HCT116 (cell line): ENCODE measurements around the gene LIMA1. TPM values are rescaled to one million over a fixed set of nuclear protein-coding genes. Genes with fewer than 3 reads are reported as not detected.

Experiments used
- ATAC-seq: fragments of 200-7000 bp; cut with Tn5 transposase; 2 replicates; pipeline ENCODE4 v1.9.1; 2020; ENCODE audit warnings: mild to moderate bottlenecking, moderate library complexity
- BruUV-seq: library from RNA; stranded (reverse); fragments of 400-500 nt; replicated peaks from 2 replicates; lab custom pipeline; 2021; lab: Mats Ljungman, UMichigan
- CTCF ChIA-PET: fragments of 300-600 bp; sonication (Branson Sonifier 250); formaldehyde crosslinking; loops from one replicate; lab custom pipeline; 2021; ENCODE audit warnings: antibody characterized with exemption; lab: Charles Lee
- POLR2A ChIA-PET: fragments of 300-600, 350-600 bp; sonication (Branson Sonifier 250); formaldehyde crosslinking; loops from one replicate; lab custom pipeline; 2021; ENCODE audit warnings: antibody characterized with exemption; lab: Charles Lee
- RAD21 ChIA-PET, 2 experiments: fragments of 300-600 bp; sonication (Branson Sonifier 250); formaldehyde crosslinking; loops; one replicate each; lab custom pipeline; 2023; ENCODE audit warnings: low total read pairs in 2 of 2; ENCODE audit not compliant: uncharacterized antibody in 2 of 2, unreplicated experiment in 2 of 2, low non-redundant PET in 1 of 2; lab: Charles Lee
- DNase-seq: peaks from one replicate; pipeline ENCODE4 v3.0.0-alpha.2; 2010; ENCODE audit warnings: low read depth, low spot score
- H2AFZ ChIP-seq: fragments of 200-600 bp; shearing (Covaris generic), sonication (generic); 2 replicates; pipeline ENCODE4 v1.6.1; 2017; ENCODE audit warnings: low read depth, mixed run types, mixed read lengths, antibody characterized with exemption, low read length; ENCODE audit not compliant: poor library complexity, severe bottlenecking
- H3K27ac ChIP-seq: 2 replicates; pipeline ENCODE4 v1.5.1; 2012; ENCODE audit warnings: low read depth, low read length
- H3K27me3 ChIP-seq: fragments of 200-600 bp; sonication (generic); 2 replicates; pipeline ENCODE4 v1.6.1; 2016; ENCODE audit warnings: mixed run types, low read length, mixed read lengths; ENCODE audit not compliant: insufficient read depth
- H3K36me3 ChIP-seq, 2 experiments: fragments of 200-500 bp in 1 of 2; fragments of 200-600 bp in 1 of 2; sonication (Bioruptor generic) in 1 of 2; sonication (generic) in 1 of 2; 2 replicates each; pipeline versions ENCODE4 v1.5.1 to v1.6.1; 2014 to 2016; ENCODE audit warnings: low read length in 2 of 2, inconsistent platforms in 1 of 2, mixed read lengths in 1 of 2, mixed run types in 1 of 2; ENCODE audit not compliant: insufficient read depth in 2 of 2, control insufficient read depth in 1 of 2
- H3K4me1 ChIP-seq, 2 experiments: fragments of 200-600 bp in 1 of 2; sonication (generic) in 1 of 2; 2 replicates each; pipeline versions ENCODE4 v1.5.1 to v1.6.1; 2012 to 2017; ENCODE audit warnings: low read length in 2 of 2, inconsistent platforms in 1 of 2, mild to moderate bottlenecking in 1 of 2, mixed read lengths in 1 of 2, mixed run types in 1 of 2, moderate library complexity in 1 of 2; ENCODE audit not compliant: insufficient read depth in 2 of 2, control insufficient read depth in 1 of 2
- H3K4me2 ChIP-seq: fragments of 200-600 bp; sonication (generic); 2 replicates; pipeline ENCODE4 v1.6.1; 2017; ENCODE audit warnings: mixed run types, low read length, mixed read lengths
- H3K4me3 ChIP-seq, 2 experiments: fragments of 200-600 bp in 1 of 2; sonication (generic) in 1 of 2; replicated peaks in 1 of 2; 2 replicates each; pipeline ENCODE4 v1.5.1; 2011 to 2016; ENCODE audit warnings: low read length in 2 of 2, control low read depth in 1 of 2, low read depth in 1 of 2, mild to moderate bottlenecking in 1 of 2, mixed read lengths in 1 of 2, mixed run types in 1 of 2
- H3K79me2 ChIP-seq: fragments of 200-600 bp; sonication (generic); 2 replicates; pipeline ENCODE4 v1.6.1; 2017; ENCODE audit warnings: mild to moderate bottlenecking, mixed run types, low read length, moderate library complexity, mixed read lengths; ENCODE audit not compliant: insufficient read depth
- H3K9ac ChIP-seq: fragments of 200-600 bp; sonication (generic); 2 replicates; pipeline ENCODE4 v1.6.1; 2016; ENCODE audit warnings: low read length, mixed read lengths
- H3K9me2 ChIP-seq: fragments of 200-600 bp; sonication (generic), shearing (Covaris generic); 2 replicates; pipeline ENCODE4 v1.6.1; 2017; ENCODE audit warnings: mixed run types, mild to moderate bottlenecking, moderate library complexity; ENCODE audit not compliant: insufficient read depth
- H3K9me3 ChIP-seq, 2 experiments: fragments of 200-500 bp in 1 of 2; fragments of 200-600 bp in 1 of 2; sonication (Bioruptor generic) in 1 of 2; sonication (generic) in 1 of 2; 2 replicates each; pipeline ENCODE4 v1.6.1; 2014 to 2017; ENCODE audit warnings: low read length in 2 of 2, mixed read lengths in 2 of 2, inconsistent platforms in 1 of 2, low read depth in 1 of 2, mild to moderate bottlenecking in 1 of 2, mixed run types in 1 of 2, moderate library complexity in 1 of 2; ENCODE audit not compliant: control insufficient read depth in 1 of 2, insufficient read depth in 1 of 2
- H4K20me1 ChIP-seq: fragments of 200-600 bp; sonication (generic), shearing (Covaris generic); 2 replicates; pipeline ENCODE4 v1.6.1; 2017; ENCODE audit warnings: mixed run types, mild to moderate bottlenecking, moderate library complexity; ENCODE audit not compliant: insufficient read depth
- CEBPB ChIP-seq: IDR thresholded peaks from 2 replicates; pipeline ENCODE4 v1.6.1; 2012; ENCODE audit warnings: low read depth
- ELF1 ChIP-seq: IDR thresholded peaks from 2 replicates; pipeline ENCODE4 v1.6.1; 2012; ENCODE audit warnings: low read depth, borderline replicate concordance
- EZH2phosphoT487 ChIP-seq: fragments of 200-600 bp; IDR thresholded peaks from 2 replicates; pipeline ENCODE4 v1.6.1; 2018; ENCODE audit warnings: antibody characterized with exemption, borderline replicate concordance
- JUND ChIP-seq: IDR thresholded peaks from 2 replicates; pipeline ENCODE4 v1.6.1; 2012
- POLR2A ChIP-seq: IDR thresholded peaks from 2 replicates; pipeline ENCODE4 v1.7.0; 2011; ENCODE audit warnings: borderline replicate concordance; ENCODE audit not compliant: insufficient read depth, insufficient read length; ENCODE audit errors: extremely low read depth
- POLR2AphosphoS5 ChIP-seq: IDR thresholded peaks from 2 replicates; pipeline ENCODE4 v1.6.1; 2011; ENCODE audit warnings: mild to moderate bottlenecking, low read depth, low read length, moderate library complexity
- SP1 ChIP-seq: IDR thresholded peaks from 2 replicates; pipeline ENCODE4 v1.6.1; 2012; ENCODE audit warnings: low read depth
- TCF7L2 ChIP-seq: IDR thresholded peaks from 2 replicates; pipeline ENCODE4 v1.7.0; 2011; ENCODE audit warnings: borderline replicate concordance, inconsistent platforms; ENCODE audit not compliant: insufficient read depth, insufficient read length; ENCODE audit errors: extremely low read depth
- YY1 ChIP-seq: IDR thresholded peaks from 2 replicates; pipeline ENCODE4 v1.6.1; 2011; ENCODE audit warnings: low read length, low read depth, moderate library complexity, mild to moderate bottlenecking; ENCODE audit not compliant: insufficient replicate concordance; ENCODE audit errors: extremely low read depth
- ZFX ChIP-seq: fragments of 450-650 bp; IDR thresholded peaks from 2 replicates; pipeline ENCODE4 v1.6.1; 2017
- intact Hi-C: fragments of 100-400 bp; cut with micrococcal nuclease; formaldehyde crosslinking; loops from 2 replicates; pipeline ENCODE4 v1.10.0; 2022
- total RNA-seq: library from RNA; stranded (reverse); gene quantifications from one replicate; pipeline ENCODE4 v1.2.1, GENCODE V29; 2021; ENCODE audit not compliant: unreplicated experiment
- TF ChIP-seq, protein P1 (sequence below): IDR thresholded peaks from 2 replicates; pipeline ENCODE4 v1.6.1; 2012
- TF ChIP-seq, protein P2 (sequence below): IDR thresholded peaks from 2 replicates; pipeline ENCODE4 v1.6.1; 2012; ENCODE audit warnings: low read depth
- TF ChIP-seq, protein P3 (sequence below), 3 experiments: fragments of 200-600 bp in 1 of 3; sonication (generic) in 1 of 3; IDR thresholded peaks in 2 of 3; conservative IDR thresholded peaks in 1 of 3; 2 replicates each; pipeline ENCODE4 v1.5.1; 2012 to 2017; ENCODE audit warnings: low read depth in 2 of 3, low read length in 2 of 3, antibody characterized with exemption in 1 of 3, borderline replicate concordance in 1 of 3, control low read depth in 1 of 3, mild to moderate bottlenecking in 1 of 3, mixed read lengths in 1 of 3, mixed run types in 1 of 3, moderate library complexity in 1 of 3; ENCODE audit not compliant: insufficient read depth in 1 of 3
- TF ChIP-seq, protein P4 (sequence below): IDR thresholded peaks from 2 replicates; pipeline ENCODE4 v1.6.1; 2011; ENCODE audit warnings: mild to moderate bottlenecking, low read length, moderate library complexity; ENCODE audit not compliant: insufficient replicate concordance; ENCODE audit errors: extremely low read depth
- TF ChIP-seq, protein P5 (sequence below): IDR thresholded peaks from 2 replicates; pipeline ENCODE4 v1.6.1; 2012

LIMA1 gene
- total RNA-seq, 1 experiment from 2014 or later = 79.6 TPM

DNA sequence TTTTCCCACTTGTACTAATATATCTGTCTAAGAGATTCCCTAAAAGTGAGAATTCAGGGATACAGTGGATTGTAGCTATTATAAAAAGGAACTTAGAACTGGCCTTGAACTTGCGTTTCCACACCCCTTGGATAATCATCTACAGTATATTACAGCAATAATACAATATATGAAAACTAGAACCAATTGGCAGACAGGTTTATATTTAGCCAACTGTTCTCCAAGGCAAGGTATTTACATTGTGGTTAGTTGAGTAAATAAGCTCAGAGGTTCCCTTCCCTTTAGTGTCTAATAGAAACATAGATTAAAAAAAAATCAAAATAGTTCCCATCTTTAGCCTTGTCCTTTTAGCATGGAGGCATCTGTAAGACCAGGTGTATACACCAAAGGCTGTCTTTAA lies 42.1 kb downstream of the LIMA1 start:
- H3K27ac ChIP-seq = no peak overlapping the region
- BruUV-seq = no TSS peak
- no peak for ATAC-seq

More for the DNA sequence above, 42.1 kb downstream of the LIMA1 start:
- Histone ChIP-seq H3K36me3 (no peaks in the 10 kb centered on the region), H3K9ac (no peak overlapping the region), H4K20me1 (no peaks in the 10 kb centered on the region), H3K4me2 (peak overlapping the region; percentile 14; the same call in 1 of the 2 replicates), H2AFZ (no peak overlapping the region), H3K9me3 (no peaks in the 10 kb centered on the region), H3K9me2 (no peaks in the 10 kb centered on the region), H3K27me3 (no peaks in the 10 kb centered on the region), H3K79me2 (no peaks in the 10 kb centered on the region), H3K4me3 (no peak overlapping the region), H3K4me1 (peaks cover 41 to 55% of the 10 kb centered on the region in 2 experiments)
- TF ChIP-seq SP1 (no peak), ELF1 (no peak), POLR2AphosphoS5 (no peak), EZH2phosphoT487 (no peak), POLR2A (no peak), CEBPB (no peak), YY1 (no peak), JUND (no peak), ZFX (no peak), TCF7L2 (no peak)
- TF ChIP-seq, protein P1, sequence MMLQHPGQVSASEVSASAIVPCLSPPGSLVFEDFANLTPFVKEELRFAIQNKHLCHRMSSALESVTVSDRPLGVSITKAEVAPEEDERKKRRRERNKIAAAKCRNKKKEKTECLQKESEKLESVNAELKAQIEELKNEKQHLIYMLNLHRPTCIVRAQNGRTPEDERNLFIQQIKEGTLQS = no peak
- TF ChIP-seq, protein P2, sequence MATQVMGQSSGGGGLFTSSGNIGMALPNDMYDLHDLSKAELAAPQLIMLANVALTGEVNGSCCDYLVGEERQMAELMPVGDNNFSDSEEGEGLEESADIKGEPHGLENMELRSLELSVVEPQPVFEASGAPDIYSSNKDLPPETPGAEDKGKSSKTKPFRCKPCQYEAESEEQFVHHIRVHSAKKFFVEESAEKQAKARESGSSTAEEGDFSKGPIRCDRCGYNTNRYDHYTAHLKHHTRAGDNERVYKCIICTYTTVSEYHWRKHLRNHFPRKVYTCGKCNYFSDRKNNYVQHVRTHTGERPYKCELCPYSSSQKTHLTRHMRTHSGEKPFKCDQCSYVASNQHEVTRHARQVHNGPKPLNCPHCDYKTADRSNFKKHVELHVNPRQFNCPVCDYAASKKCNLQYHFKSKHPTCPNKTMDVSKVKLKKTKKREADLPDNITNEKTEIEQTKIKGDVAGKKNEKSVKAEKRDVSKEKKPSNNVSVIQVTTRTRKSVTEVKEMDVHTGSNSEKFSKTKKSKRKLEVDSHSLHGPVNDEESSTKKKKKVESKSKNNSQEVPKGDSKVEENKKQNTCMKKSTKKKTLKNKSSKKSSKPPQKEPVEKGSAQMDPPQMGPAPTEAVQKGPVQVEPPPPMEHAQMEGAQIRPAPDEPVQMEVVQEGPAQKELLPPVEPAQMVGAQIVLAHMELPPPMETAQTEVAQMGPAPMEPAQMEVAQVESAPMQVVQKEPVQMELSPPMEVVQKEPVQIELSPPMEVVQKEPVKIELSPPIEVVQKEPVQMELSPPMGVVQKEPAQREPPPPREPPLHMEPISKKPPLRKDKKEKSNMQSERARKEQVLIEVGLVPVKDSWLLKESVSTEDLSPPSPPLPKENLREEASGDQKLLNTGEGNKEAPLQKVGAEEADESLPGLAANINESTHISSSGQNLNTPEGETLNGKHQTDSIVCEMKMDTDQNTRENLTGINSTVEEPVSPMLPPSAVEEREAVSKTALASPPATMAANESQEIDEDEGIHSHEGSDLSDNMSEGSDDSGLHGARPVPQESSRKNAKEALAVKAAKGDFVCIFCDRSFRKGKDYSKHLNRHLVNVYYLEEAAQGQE = no peak
- TF ChIP-seq, protein P3, sequence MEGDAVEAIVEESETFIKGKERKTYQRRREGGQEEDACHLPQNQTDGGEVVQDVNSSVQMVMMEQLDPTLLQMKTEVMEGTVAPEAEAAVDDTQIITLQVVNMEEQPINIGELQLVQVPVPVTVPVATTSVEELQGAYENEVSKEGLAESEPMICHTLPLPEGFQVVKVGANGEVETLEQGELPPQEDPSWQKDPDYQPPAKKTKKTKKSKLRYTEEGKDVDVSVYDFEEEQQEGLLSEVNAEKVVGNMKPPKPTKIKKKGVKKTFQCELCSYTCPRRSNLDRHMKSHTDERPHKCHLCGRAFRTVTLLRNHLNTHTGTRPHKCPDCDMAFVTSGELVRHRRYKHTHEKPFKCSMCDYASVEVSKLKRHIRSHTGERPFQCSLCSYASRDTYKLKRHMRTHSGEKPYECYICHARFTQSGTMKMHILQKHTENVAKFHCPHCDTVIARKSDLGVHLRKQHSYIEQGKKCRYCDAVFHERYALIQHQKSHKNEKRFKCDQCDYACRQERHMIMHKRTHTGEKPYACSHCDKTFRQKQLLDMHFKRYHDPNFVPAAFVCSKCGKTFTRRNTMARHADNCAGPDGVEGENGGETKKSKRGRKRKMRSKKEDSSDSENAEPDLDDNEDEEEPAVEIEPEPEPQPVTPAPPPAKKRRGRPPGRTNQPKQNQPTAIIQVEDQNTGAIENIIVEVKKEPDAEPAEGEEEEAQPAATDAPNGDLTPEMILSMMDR (IDR thresholded peaks at IDR 0.05 in 2 of 3, conservative IDR thresholded peaks at IDR 0.05 in 1 of 3; ENCODE audit: borderline replicate concordance in 1 of 3, insufficient read depth in 1 of 3, low read depth in 2 of 3, low read length in 2 of 3) = no peak
- TF ChIP-seq, protein P4, sequence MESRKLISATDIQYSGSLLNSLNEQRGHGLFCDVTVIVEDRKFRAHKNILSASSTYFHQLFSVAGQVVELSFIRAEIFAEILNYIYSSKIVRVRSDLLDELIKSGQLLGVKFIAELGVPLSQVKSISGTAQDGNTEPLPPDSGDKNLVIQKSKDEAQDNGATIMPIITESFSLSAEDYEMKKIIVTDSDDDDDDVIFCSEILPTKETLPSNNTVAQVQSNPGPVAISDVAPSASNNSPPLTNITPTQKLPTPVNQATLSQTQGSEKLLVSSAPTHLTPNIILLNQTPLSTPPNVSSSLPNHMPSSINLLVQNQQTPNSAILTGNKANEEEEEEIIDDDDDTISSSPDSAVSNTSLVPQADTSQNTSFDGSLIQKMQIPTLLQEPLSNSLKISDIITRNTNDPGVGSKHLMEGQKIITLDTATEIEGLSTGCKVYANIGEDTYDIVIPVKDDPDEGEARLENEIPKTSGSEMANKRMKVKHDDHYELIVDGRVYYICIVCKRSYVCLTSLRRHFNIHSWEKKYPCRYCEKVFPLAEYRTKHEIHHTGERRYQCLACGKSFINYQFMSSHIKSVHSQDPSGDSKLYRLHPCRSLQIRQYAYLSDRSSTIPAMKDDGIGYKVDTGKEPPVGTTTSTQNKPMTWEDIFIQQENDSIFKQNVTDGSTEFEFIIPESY = no peak
- TF ChIP-seq, protein P5, sequence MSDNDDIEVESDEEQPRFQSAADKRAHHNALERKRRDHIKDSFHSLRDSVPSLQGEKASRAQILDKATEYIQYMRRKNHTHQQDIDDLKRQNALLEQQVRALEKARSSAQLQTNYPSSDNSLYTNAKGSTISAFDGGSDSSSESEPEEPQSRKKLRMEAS = no peak
- RAD21 ChIA-PET = no interaction called here
- CTCF ChIA-PET = no interaction called here
- POLR2A ChIA-PET = interaction anchor here (0.8 kb wide), 1 partner anchor 19 kb away, joined by 3 read pairs; no protein-coding TSS in a partner anchor
- no peak for DNase-seq
- intact Hi-C loops = no loop called here
